Panc1 (cell line): ENCODE results near the gene SYPL2. TPM values are rescaled to one million over a fixed set of nuclear protein-coding genes. Genes with fewer than 3 reads are reported as not detected.

Experiments
- ATAC-seq: fragments of 200-7000 bp; cut with Tn5 transposase; 2 replicates; pipeline ENCODE4 v1.9.1; 2020; ENCODE audit warnings: mild to moderate bottlenecking, moderate library complexity
- BruUV-seq: library from RNA; stranded (reverse); fragments of 400-500 nt; replicated peaks from 2 replicates; lab custom pipeline; 2021; lab: Mats Ljungman, UMichigan
- CTCF ChIA-PET: fragments of 300-600 bp; sonication (Branson Sonifier 250); formaldehyde crosslinking; loops from one replicate; lab custom pipeline; 2022; ENCODE audit warnings: antibody characterized with exemption; lab: Charles Lee
- POLR2A ChIA-PET: fragments of 300-600 bp; sonication (Branson Sonifier 250); formaldehyde crosslinking; loops from one replicate; lab custom pipeline; 2022; ENCODE audit warnings: antibody characterized with exemption; lab: Charles Lee
- DNase-seq: peaks from one replicate; pipeline ENCODE4 v3.0.0-alpha.2; 2010; ENCODE audit warnings: low read depth, low spot score
- H3K27ac ChIP-seq: 2 replicates; pipeline ENCODE4 v1.5.1; 2011; ENCODE audit warnings: mild to moderate bottlenecking, low read length, inconsistent platforms
- H3K27me3 ChIP-seq: fragments of 200-500 bp; sonication (Bioruptor generic); 2 replicates; pipeline ENCODE4 v1.6.0; 2014; ENCODE audit warnings: low read length, inconsistent platforms; ENCODE audit not compliant: control insufficient read depth, insufficient read depth
- H3K36me3 ChIP-seq: fragments of 200-500 bp; sonication (Bioruptor generic); 2 replicates; pipeline ENCODE4 v1.5.1; 2014; ENCODE audit warnings: inconsistent platforms, mild to moderate bottlenecking, low read length, moderate library complexity; ENCODE audit not compliant: control insufficient read depth, insufficient read depth
- H3K4me1 ChIP-seq: 2 replicates; pipeline ENCODE4 v1.5.1; 2011; ENCODE audit warnings: inconsistent platforms, mild to moderate bottlenecking, low read length, moderate library complexity; ENCODE audit not compliant: control insufficient read depth, insufficient read depth
- H3K4me3 ChIP-seq, 2 experiments: 2 replicates each; pipeline ENCODE4 v1.5.1; 2011 to 2012; ENCODE audit warnings: low read depth in 2 of 2, low read length in 2 of 2, mild to moderate bottlenecking in 2 of 2, inconsistent platforms in 1 of 2, moderate library complexity in 1 of 2
- H3K9me3 ChIP-seq: fragments of 200-500 bp; sonication (Bioruptor generic); 2 replicates; pipeline ENCODE4 v1.5.1; 2014; ENCODE audit warnings: low read depth, mild to moderate bottlenecking, inconsistent platforms, low read length, moderate library complexity; ENCODE audit not compliant: control insufficient read depth, insufficient read depth
- POLR2AphosphoS5 ChIP-seq: IDR thresholded peaks from 2 replicates; pipeline ENCODE4 v1.6.1; 2012; ENCODE audit warnings: mild to moderate bottlenecking, low read depth, low read length, moderate library complexity
- SIN3A ChIP-seq: IDR thresholded peaks from 2 replicates; pipeline ENCODE4 v1.6.1; 2012; ENCODE audit warnings: low read depth, mild to moderate bottlenecking, low read length, moderate library complexity, borderline replicate concordance; ENCODE audit not compliant: insufficient read depth
- TCF7L2 ChIP-seq: IDR thresholded peaks from 2 replicates; pipeline ENCODE4 v1.6.1; 2011; ENCODE audit warnings: mild to moderate bottlenecking, low read depth, low read length, inconsistent platforms
- in situ Hi-C: cut with HindIII; loops from 2 replicates; pipeline ENCODE4 v1.10.0; 2016; ENCODE audit warnings: low sequenced_read_pairs, low pct_unique_long_range_greater_than_20kb
- intact Hi-C: fragments of 100-400 bp; cut with micrococcal nuclease; formaldehyde crosslinking; loops from one replicate; pipeline ENCODE4 v1.10.0; 2022; ENCODE audit not compliant: unreplicated experiment
- total RNA-seq: library from RNA; stranded (reverse); gene quantifications from one replicate; pipeline ENCODE4 v1.2.1, GENCODE V29; 2021; ENCODE audit not compliant: unreplicated experiment
- TF ChIP-seq, protein P1 (sequence below): fragments of 450-650 bp; IDR thresholded peaks from 2 replicates; pipeline ENCODE4 v1.5.1; 2017; ENCODE audit warnings: mild to moderate bottlenecking
- TF ChIP-seq, protein P2 (sequence below), 2 experiments: IDR thresholded peaks; 2 replicates each; pipeline ENCODE4 v1.6.1; 2011 to 2012; ENCODE audit warnings: low read depth in 2 of 2, control low read depth in 1 of 2, low read length in 1 of 2, mild to moderate bottlenecking in 1 of 2, moderate library complexity in 1 of 2; ENCODE audit not compliant: insufficient read depth in 1 of 2

The SYPL2 gene
- total RNA-seq, 1 experiment from 2014 or later: 0.74 TPM

DNA sequence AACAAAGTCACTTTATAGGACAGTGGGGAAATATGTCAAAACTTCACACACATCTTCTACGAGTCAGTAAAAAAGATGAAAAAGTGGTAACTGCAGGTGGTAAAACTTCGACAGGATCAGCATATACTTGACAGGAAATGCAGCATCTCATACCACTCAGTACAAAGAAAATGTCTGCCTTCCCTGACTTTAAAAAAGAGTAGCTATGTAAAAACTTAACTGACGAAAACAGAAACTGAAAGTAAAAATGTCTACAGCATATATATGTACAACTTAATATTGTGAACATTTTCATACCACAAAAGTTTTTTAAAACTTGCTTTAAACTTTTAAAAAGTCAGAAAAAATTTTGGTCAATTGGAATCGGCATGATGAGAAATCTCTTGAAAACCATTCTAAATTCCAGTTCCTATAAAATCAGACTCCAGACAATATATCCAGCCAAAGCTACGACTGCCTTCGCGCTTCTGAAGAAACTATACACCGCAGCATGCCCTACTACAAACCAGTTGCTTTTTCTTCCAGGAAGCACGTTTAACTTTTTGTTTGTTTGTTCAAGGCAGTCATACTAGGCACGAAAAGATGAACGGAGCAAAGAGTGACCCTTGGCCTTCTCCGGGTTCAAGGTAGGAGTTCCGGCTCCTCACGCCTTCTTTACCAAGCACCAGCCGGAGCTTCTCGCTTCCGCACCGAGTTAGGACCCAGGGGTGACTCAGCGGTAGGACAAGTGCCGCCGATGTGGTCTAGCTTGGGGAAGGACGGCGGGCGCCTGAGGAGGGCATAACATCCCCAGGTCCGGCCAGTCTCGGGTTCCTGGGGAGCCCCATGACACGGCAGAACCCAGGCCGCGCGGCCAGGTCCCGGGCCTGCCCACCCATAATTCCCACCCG lies 40.7 kb upstream of the SYPL2 start:
- intact Hi-C loops (no loop called here), in situ Hi-C loops (no loop called here)
- peak; percentile 71 for ATAC-seq
- no peaks in the 10 kb centered on the region for H3K27me3 ChIP-seq
- H3K4me3 ChIP-seq: peak overlapping the region; percentile 93 to 95
- peak; percentile 1 for DNase-seq
- ChIA-PET POLR2A (interaction anchor here (0.6 to 1.3 kb wide), 2 partner anchors 13 to 39 kb away, joined by 3 to 4 read pairs; no protein-coding TSS in a partner anchor), CTCF (interaction anchor here (1.0 kb wide), 1 partner anchor 107 kb away, joined by 3 read pairs; no protein-coding TSS in a partner anchor)
- H3K27ac ChIP-seq: peak overlapping the region; percentile 93
- H3K36me3 ChIP-seq: peaks cover 4% of the 10 kb centered on the region
- TF ChIP-seq SIN3A (no peak), POLR2AphosphoS5 (no peak), TCF7L2 (no peak)
- TF ChIP-seq, protein P1, sequence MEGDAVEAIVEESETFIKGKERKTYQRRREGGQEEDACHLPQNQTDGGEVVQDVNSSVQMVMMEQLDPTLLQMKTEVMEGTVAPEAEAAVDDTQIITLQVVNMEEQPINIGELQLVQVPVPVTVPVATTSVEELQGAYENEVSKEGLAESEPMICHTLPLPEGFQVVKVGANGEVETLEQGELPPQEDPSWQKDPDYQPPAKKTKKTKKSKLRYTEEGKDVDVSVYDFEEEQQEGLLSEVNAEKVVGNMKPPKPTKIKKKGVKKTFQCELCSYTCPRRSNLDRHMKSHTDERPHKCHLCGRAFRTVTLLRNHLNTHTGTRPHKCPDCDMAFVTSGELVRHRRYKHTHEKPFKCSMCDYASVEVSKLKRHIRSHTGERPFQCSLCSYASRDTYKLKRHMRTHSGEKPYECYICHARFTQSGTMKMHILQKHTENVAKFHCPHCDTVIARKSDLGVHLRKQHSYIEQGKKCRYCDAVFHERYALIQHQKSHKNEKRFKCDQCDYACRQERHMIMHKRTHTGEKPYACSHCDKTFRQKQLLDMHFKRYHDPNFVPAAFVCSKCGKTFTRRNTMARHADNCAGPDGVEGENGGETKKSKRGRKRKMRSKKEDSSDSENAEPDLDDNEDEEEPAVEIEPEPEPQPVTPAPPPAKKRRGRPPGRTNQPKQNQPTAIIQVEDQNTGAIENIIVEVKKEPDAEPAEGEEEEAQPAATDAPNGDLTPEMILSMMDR: no peak
- TF ChIP-seq, protein P2, sequence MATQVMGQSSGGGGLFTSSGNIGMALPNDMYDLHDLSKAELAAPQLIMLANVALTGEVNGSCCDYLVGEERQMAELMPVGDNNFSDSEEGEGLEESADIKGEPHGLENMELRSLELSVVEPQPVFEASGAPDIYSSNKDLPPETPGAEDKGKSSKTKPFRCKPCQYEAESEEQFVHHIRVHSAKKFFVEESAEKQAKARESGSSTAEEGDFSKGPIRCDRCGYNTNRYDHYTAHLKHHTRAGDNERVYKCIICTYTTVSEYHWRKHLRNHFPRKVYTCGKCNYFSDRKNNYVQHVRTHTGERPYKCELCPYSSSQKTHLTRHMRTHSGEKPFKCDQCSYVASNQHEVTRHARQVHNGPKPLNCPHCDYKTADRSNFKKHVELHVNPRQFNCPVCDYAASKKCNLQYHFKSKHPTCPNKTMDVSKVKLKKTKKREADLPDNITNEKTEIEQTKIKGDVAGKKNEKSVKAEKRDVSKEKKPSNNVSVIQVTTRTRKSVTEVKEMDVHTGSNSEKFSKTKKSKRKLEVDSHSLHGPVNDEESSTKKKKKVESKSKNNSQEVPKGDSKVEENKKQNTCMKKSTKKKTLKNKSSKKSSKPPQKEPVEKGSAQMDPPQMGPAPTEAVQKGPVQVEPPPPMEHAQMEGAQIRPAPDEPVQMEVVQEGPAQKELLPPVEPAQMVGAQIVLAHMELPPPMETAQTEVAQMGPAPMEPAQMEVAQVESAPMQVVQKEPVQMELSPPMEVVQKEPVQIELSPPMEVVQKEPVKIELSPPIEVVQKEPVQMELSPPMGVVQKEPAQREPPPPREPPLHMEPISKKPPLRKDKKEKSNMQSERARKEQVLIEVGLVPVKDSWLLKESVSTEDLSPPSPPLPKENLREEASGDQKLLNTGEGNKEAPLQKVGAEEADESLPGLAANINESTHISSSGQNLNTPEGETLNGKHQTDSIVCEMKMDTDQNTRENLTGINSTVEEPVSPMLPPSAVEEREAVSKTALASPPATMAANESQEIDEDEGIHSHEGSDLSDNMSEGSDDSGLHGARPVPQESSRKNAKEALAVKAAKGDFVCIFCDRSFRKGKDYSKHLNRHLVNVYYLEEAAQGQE (IDR thresholded peaks at IDR 0.05; ENCODE audit: insufficient read depth in 1 of 2, low read depth in 2 of 2, low read length in 1 of 2): no peak
- peaks cover 10% of the 10 kb centered on the region for H3K4me1 ChIP-seq
- TSS peak; percentile 88 for BruUV-seq
- H3K9me3 ChIP-seq: no peaks in the 10 kb centered on the region

GRCh38 chr1:109426281-109427170 lies 39.8 kb upstream of the SYPL2 start, which contains the start of gene PSMA5:
PSMA5 (minus strand) TSS chr1:109426448; CDS start chr1:109426330, 118 bp downstream.
- DNase-seq (peak; percentile 89), ATAC-seq (peak; percentile 98)
- TF ChIP-seq POLR2AphosphoS5 (peak; percentile 81), SIN3A (peak; percentile 74; the same call in 1 of the 2 replicates), TCF7L2 (no peak)
- CTCF ChIA-PET: interaction anchor here (0.6 to 1.0 kb wide), 2 partner anchors 106 to 347 kb away, joined by 3 to 17 read pairs; no protein-coding TSS in a partner anchor
- BruUV-seq: no TSS peak
- H3K27ac ChIP-seq: peak within 1 kb of the TSS; percentile 96
- POLR2A ChIA-PET: interaction anchor here (1.3 kb wide), 1 partner anchor 13 kb away, joined by 4 read pairs; no protein-coding TSS in a partner anchor
- H3K27me3 ChIP-seq: no peaks in the 10 kb centered on the region
- H3K9me3 ChIP-seq: no peaks in the 10 kb centered on the region
- peak within 1 kb of the TSS; percentile 93 to 95 for H3K4me3 ChIP-seq
- in situ Hi-C loops (no loop called here), intact Hi-C loops (no loop called here)
- peaks cover 10% of the 10 kb centered on the region for H3K4me1 ChIP-seq
- H3K36me3 ChIP-seq: peaks cover 4% of the 10 kb centered on the region
